ENCODE results near the gene EDRF1. TPM values are rescaled to one million over a fixed set of nuclear protein-coding genes. Genes with fewer than 3 reads are reported as not detected.
"Not testable (repeated sequence)": the region's sequence is repeated elsewhere in the genome, so short reads cannot be mapped to it uniquely, and the experiment has no call there.

Gene EDRF1
- total RNA-seq, 4 donors from 2014 or later: 9.9 to 17.4 (median 13.3) TPM

DNA sequence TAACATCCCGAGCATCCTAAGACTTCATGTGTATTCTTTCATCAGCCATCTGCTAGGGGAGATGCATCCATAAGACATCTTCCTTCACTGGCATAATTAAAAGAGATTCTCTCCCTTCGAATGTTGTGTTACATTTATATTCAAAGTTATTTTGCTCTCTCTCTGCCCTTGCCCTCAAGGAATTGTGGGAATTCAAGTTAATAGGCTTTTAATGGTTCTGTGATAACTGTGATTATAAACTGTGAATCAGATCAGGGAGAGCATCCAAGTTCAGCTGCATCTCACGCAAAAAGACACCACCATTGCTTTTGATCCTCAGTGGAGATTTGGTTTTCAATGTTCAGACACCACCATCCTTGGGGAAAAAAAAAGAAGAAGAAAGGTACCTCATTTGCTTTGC lies 27.3 kb upstream of the EDRF1 start:
- Histone ChIP-seq H3K4me1 (no peaks in the 10 kb centered on the region), H3K36me3 (no peaks in the 10 kb centered on the region), H3K27me3 (peaks cover 0 to 6% (median 0%) of the 10 kb centered on the region in 4 donors), H3K4me3 (no peak overlapping the region), H3K27ac (replicated peaks in 1 of 4) (no peak overlapping the region), H3K9me3 (no peaks in the 10 kb centered on the region)
- intact Hi-C loops (cut with DNase I): no loop called here
- TF ChIP-seq EP300 (IDR thresholded peaks at IDR 0.05): no peak
- no peak for TF ChIP-seq POLR2A (IDR thresholded peaks at IDR 0.05; ENCODE audit: low read depth)
- TF ChIP-seq, protein P1, sequence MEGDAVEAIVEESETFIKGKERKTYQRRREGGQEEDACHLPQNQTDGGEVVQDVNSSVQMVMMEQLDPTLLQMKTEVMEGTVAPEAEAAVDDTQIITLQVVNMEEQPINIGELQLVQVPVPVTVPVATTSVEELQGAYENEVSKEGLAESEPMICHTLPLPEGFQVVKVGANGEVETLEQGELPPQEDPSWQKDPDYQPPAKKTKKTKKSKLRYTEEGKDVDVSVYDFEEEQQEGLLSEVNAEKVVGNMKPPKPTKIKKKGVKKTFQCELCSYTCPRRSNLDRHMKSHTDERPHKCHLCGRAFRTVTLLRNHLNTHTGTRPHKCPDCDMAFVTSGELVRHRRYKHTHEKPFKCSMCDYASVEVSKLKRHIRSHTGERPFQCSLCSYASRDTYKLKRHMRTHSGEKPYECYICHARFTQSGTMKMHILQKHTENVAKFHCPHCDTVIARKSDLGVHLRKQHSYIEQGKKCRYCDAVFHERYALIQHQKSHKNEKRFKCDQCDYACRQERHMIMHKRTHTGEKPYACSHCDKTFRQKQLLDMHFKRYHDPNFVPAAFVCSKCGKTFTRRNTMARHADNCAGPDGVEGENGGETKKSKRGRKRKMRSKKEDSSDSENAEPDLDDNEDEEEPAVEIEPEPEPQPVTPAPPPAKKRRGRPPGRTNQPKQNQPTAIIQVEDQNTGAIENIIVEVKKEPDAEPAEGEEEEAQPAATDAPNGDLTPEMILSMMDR (IDR thresholded peaks at IDR 0.05): no peak
- no peak for TF ChIP-seq POLR2AphosphoS5 (IDR thresholded peaks at IDR 0.05)
- 55% methylated on average over 3 of the region's 3 CpGs for WGBS
- DNase-seq (ENCODE audit: extremely low spot score): no peak

DNA sequence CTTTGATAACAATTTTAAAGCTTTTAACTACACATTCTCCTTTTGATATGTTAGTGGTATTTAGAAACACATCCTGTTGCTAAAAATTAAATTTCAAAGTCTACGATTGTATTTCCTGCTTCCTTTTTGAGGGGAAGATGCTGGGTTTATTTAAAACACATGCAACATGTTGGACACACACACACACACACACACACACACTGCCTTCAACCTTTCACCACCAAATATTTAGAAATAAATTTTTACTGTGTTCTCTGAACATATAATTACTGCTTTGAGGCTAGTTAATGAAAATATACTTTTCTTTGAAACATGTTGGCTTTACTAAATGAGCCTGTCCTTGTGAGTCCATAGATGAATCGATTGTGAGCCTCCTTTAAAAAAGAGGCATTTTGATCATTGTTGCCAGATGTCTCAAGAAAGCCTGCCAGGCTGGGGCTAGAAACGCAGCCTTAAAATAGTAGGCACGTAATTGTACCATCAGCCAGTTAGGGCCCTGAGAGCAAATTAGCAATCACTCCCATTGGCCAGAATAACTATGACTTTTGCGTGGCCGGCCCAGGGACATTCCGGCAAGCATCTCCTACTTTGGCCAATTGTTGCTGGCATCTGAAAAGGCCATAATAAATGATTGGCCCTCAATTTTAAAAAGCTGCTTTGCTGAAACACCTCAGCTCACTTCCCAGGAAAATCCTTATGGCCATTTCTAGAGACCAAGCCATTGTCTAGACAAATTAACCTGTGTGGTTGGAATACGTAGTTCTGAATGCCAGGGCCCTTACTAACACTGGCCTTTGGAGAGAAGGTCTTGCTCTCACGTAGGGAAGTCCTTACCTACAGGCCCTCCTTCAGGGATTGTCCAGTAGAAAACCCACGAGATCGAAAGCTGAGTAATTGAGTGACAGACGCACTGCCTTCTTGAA lies 26.6 kb upstream of the EDRF1 start:
- H3K27ac ChIP-seq (replicated peaks in 1 of 4): no peak overlapping the region
- H3K9me3 ChIP-seq: no peaks in the 10 kb centered on the region
- intact Hi-C loops (cut with DNase I): no loop called here
- H3K4me1 ChIP-seq: no peaks in the 10 kb centered on the region
- no peak for DNase-seq (ENCODE audit: extremely low spot score)
- H3K4me3 ChIP-seq: no peak overlapping the region
- H3K36me3 ChIP-seq: no peaks in the 10 kb centered on the region
- peaks cover 0 to 6% (median 0%) of the 10 kb centered on the region in 4 donors for H3K27me3 ChIP-seq
- TF ChIP-seq POLR2A (IDR thresholded peaks at IDR 0.05; ENCODE audit: low read depth) (no peak), POLR2AphosphoS5 (IDR thresholded peaks at IDR 0.05) (no peak), EP300 (IDR thresholded peaks at IDR 0.05) (no peak)
- TF ChIP-seq, protein P1 (IDR thresholded peaks at IDR 0.05): no peak
- WGBS: 88% methylated on average over 12 of the region's 12 CpGs

DNA sequence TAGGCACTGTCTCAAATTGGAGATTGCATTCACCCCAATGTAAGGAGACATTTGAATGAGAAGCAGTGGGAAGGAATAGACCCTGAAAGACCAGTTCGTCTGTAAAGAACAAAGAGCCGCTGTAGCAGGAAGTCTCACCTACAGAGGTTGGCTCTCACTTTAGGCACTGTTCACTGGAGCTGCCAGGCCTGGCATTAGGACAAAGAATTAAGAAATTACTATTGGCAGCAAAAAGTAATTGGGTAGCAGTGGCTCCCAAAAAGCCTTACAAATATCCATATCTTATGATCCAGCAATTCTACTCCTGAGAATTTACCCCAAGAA lies 26.0 kb upstream of the EDRF1 start:
- no peak for TF ChIP-seq POLR2A (IDR thresholded peaks at IDR 0.05; ENCODE audit: low read depth)
- no peak overlapping the region for H3K4me3 ChIP-seq
- H3K36me3 ChIP-seq: no peaks in the 10 kb centered on the region
- no peak for DNase-seq (ENCODE audit: extremely low spot score)
- WGBS: 77% methylated on average over 2 of the region's 2 CpGs
- peaks cover 0 to 6% (median 0%) of the 10 kb centered on the region in 4 donors for H3K27me3 ChIP-seq
- H3K27ac ChIP-seq (replicated peaks in 1 of 4): no peak overlapping the region
- no peaks in the 10 kb centered on the region for H3K9me3 ChIP-seq
- intact Hi-C loops (cut with DNase I): no loop called here
- no peaks in the 10 kb centered on the region for H3K4me1 ChIP-seq

DNA sequence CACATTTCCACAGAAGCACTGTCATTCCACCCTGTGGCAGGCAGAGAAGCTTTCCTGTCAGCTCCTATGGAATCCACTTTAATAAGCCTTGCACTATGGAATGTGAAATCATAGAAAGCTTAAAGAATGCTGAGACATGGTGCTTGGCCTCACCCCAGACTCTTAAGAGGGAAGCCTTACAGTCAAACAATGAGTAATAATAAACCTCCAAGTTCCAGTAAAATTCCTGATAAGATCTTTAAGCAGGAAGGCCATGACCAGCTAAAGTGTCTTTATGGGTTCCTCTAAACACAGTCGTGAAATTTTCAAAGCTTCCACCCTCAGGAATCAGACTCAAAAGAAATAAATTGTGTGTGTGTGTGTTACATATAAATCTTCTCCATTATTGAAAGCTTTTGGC lies 24.6 kb upstream of the EDRF1 start:
- H3K9me3 ChIP-seq: no peaks in the 10 kb centered on the region
- DNase-seq (ENCODE audit: extremely low spot score): no peak
- WGBS: 69% methylated on average over 1 of the region's 1 CpG
- no peak overlapping the region for H3K27ac ChIP-seq (replicated peaks in 1 of 4)
- peaks cover 0 to 6% (median 0%) of the 10 kb centered on the region in 4 donors for H3K27me3 ChIP-seq
- H3K4me1 ChIP-seq: no peaks in the 10 kb centered on the region
- intact Hi-C loops (cut with DNase I): no loop called here
- H3K36me3 ChIP-seq: no peaks in the 10 kb centered on the region
- TF ChIP-seq POLR2AphosphoS5 (IDR thresholded peaks at IDR 0.05): no peak
- TF ChIP-seq POLR2A (IDR thresholded peaks at IDR 0.05; ENCODE audit: low read depth): no peak
- TF ChIP-seq EP300 (IDR thresholded peaks at IDR 0.05): no peak
- TF ChIP-seq, protein P1 (IDR thresholded peaks at IDR 0.05): no peak
- no peak overlapping the region for H3K4me3 ChIP-seq

DNA sequence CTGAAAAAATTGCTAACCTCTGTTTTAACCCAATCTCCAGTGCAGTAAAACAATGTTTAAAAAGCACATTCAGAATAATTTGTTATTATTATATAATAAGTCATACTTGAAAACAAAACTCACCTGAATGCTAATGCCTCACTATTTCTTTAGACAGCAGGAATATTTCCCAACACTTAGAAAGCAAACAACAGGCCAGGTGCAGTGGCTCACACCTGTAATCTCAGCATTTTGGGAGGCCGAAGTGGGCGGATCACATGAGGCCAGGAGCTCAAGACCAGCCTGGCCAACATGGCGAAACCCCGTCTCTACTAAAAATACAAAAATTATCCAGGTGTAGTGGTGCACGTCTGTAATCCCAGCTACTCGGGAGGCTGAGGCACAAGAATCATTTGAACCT lies 22.6 kb upstream of the EDRF1 start:
- H3K27me3 ChIP-seq; H3K4me3 ChIP-seq; H3K9me3 ChIP-seq; intact Hi-C loops (cut with DNase I); H3K36me3 ChIP-seq; DNase-seq (ENCODE audit: extremely low spot score); H3K27ac ChIP-seq (replicated peaks in 1 of 4); H3K4me1 ChIP-seq: not testable (repeated sequence)
- 95% methylated on average over 6 of the region's 6 CpGs for WGBS

All from esophagus muscularis mucosa (tissue), 4 donors.